Glomerular endothelial cell (primary cell): ENCODE measurements around the gene WDR82. TPM values are rescaled to one million over a fixed set of nuclear protein-coding genes. Genes with fewer than 3 reads are reported as not detected.

ENCODE experiments used
- DNase-seq: peaks from one replicate; pipeline ENCODE4 v3.0.0-alpha.2; 2011; ENCODE audit warnings: low read depth, low spot score; ENCODE audit errors: extremely low read depth
- total RNA-seq: library from RNA; depleted of rRNA; stranded (reverse); fragments of >200 nt; gene quantifications from 2 replicates; pipeline ENCODE4 v1.2.3, GENCODE V29; 2015

Gene WDR82
- total RNA-seq, 1 donor from 2014 or later = 53.0 TPM

DNA sequence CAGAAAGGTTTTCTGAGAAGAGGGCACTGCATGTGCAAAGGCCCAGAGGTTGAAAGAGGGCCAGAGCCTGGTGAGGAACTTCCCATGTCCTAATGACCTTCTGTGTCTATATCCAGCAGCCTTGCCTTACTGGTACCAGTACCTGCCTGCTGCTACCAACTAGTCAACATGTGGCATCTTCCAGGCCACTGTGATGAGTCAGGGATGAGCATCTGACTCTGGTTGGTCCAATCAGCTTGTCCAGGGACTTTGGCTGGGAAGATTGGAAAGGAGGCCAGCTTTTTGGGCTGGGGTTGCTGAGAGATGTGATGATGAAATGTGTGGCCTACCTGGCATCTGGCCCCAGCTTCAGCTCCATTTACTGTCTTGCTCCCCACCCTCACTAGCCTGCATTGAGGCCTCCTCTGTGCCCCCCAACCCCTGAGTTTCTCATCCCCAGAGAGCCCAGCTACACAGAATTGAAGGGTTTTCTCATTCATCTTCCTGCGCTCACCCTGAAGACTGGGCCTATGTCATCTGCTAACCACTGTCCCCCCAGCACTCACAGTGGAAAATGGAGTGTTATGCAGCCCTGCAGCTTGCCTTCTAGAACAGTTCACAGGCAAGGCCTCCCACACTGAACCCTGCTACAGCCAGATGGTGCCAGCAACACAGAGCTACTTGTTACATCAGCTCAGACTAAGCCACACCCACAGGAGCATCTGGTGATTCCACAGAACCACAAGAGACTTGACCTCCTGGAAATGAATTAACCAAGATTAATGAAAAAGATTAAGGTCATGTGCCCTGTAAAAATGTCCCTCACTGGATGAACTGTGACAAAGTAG is 38.2 kb downstream of the WDR82 start:
- no peak for DNase-seq

DNA sequence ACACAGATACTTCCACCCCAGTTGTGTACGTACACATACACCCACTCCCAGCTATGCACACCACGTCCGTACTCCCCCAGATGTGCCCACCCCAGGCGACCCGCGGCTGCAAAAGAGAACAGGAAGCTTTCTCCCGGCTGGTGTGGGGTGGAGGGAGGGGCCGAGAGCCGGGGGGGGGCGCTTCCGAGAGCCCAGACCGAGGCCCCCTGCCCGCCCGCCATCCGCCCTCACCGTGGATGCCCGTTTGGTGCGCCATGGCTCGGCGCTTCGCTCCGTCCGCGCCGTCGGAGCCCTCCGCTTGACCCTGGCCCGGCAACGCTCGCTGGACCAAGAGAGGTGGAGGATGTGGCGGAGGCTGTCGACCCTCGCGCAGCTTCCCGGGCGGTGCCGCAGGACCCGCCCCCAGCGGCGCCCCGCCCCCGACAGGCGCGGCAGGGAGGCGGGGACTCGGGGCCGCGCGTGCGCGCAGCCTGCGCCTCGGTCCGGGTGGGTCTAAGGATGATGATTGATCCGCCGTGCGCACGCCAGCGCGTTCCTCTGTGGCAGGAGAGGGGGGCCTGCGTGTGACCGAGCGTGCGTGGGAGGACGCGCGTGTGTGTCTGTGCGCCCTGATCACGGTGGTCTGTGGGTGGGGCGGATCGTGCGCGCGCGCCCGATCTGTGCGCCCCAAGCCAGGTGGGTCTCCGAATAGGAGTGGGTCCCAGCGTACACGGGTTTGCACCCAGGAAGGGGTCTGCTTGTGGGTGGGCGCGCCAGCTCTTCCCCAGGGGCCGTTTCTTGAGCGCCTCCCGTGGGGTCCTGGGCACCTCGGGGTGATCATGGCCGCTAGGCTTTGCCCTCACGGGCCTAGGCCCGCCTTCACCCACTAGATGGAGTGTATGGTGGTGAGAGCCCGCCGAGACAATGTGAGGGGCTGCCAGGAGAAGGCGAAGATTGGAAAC is 39.4 kb downstream of the WDR82 start, which contains the start of gene TWF2:
Gene TWF2 (minus strand): TSS at position 398 of the 941 bp plus-strand sequence. CDS start 142 bp downstream, at position 256.
- no peak for DNase-seq

DNA sequence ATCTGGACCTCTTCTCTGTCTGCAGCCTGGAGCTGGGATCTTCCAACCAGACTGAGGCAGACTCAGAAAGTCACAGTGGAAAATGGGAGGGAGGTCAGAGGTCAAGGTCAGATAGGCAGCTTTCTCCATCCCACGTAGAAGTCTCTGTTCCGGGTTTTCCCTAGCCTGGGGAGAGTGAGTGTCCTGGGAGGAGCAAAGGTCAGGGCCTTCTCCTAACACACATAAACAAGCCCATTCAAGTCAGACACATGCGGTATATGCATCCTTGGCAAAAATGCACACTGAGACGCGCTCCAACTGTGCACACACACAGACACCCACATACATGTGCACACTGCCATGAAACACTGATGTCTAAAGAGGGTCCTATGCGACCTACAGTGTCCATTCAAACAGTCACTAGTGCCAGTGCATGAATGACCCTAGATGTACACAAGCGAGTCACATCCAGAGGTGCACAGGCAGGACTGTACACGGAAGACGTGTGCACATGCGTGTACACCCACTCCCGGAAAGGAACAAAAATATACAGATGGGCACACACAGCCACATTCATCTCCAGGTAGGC is 40.2 kb downstream of the WDR82 start:
- no peak for DNase-seq

DNA sequence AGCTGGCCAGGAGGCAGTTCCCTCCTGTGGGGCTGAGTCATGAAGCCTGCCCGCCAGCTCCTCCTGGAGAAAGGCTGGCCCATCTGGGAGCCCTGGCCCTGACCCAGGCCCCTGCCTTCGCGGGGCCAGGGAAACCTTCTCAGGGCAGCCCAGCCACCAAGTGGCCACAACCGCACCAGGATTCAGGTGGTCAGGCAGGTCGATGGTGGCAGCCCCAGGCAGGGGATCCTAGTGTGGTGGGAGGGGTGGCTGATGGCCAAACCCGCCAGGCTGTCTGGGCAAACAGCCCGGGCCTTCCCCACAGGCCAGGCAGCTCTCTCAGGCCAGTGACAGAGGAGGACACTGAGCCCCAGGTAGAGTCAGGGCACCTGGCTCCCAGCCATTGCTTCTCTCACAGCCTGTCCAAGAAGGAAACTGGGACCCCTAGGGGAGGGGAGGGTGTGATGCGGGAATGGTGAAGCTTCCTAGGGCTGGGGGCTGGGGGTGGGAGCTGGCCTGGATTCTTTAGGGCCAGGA is 40.7 kb downstream of the WDR82 start:
- no peak for DNase-seq

DNA sequence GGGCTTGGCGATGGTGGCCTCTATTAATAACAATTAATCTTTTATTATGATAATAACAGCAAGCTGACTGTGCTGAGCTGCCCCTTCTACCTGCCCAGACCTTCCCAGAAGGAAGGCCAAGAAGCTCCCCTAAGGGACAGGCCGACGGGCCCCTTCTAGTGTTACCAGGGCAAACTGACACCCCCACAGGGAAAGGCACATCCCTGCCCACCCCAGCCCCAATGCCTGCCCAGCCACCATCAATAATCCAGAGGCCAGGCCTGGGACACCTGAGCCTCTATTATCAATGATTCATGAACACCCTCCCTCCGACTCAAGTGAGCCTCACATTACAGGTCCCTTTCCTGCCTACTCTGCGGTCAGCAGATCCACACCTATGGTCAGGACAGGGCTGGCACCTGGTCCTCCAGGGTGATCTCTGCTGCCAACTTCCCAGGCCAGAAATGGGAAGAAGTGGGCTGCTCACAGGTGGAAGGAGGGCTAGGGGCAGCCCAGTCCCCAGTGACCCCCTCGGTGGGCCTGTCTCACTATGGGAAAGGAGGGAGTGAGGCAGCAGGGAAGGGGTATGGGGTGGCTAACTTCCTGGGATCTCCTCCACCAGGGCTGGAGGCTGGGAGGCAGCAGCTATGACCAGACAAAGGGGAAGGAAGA is 41.3 kb downstream of the WDR82 start:
- no peak for DNase-seq

DNA sequence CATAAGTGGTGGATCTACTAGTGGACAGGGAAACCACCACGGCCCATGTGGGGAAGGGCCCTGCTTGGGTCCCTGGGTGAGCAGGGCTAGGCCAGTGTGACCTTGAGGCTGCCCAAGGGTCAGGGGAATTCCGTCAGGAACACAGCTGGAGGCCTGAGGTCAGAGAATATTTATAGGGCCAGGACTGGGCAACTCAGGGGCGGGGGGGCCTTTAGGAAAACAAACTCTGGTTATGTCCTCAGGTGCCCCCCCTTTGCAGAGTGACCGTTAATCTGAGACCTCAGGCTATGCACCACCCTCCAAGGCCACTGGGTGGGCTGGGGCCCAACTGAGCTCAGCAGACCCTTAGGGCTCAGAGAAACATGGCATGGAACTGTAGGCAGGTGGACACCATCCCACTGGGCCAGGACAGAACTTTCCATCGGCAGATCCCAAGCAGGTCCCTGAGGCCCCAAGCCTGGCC is 42.0 kb downstream of the WDR82 start:
- no peak for DNase-seq

DNA sequence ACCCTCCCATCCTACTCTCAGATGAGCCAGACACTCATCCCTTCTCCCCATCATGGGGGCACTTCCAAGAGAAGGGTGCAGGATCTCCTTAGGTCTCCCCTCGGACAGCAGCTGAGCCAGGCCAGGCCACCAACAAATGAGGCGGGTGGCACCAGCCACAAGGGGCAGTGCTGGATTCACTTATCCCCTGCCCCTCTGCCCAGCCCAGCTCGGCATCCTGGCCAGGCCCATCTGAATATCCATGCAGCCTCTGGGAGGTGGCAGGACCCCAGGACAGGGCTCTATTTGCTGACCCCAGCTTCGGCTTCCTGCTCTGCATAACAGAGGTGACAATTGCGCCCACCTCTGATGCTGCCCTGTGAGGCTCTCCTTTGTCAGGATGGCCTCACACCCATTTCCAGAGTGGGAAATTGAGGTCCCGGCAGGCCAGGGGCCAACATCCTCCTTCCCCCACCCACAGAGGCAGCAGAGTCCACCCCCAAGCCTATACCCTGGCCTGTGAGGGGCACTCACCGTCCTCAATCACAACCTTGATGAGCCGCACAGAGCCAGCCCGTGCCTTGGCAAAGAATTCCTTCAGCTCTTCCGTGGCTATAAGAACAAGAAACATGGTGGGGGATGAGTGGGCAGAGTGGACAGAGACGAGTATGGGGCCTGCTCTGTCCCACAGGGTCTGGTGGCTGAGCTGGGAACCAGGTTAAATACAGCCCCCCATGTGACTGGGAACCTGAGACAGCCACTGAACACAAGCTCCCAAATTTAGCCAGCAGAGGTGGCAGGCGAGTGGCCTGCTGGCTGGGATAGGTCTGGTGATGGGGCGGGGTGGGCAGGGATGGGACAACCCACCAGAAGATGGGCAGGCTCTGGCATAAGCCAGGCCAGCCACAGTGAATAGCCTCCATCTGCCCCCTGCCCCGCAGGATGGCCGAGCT is 43.7 kb downstream of the WDR82 start:
- DNase-seq = no peak

DNA sequence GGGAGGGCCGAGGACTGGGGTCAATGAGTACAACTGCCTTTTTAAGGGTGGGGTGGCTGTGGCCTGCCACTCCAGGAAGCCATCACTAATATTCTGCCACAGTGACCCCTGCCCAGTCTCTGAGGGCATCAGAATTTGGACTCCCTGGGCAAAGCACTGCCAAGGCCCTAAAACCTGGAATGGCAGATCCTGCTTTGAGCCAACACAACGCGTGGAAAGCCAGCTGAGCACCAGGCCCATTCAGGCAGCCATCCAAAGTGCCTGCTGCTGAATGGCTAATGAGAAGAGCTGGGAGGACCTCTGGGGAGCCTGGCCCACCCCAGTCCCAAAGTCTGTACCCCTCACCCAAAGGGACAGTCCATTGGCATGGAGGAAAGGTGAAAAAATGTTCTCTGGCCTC is 44.5 kb downstream of the WDR82 start:
- DNase-seq = no peak

DNA sequence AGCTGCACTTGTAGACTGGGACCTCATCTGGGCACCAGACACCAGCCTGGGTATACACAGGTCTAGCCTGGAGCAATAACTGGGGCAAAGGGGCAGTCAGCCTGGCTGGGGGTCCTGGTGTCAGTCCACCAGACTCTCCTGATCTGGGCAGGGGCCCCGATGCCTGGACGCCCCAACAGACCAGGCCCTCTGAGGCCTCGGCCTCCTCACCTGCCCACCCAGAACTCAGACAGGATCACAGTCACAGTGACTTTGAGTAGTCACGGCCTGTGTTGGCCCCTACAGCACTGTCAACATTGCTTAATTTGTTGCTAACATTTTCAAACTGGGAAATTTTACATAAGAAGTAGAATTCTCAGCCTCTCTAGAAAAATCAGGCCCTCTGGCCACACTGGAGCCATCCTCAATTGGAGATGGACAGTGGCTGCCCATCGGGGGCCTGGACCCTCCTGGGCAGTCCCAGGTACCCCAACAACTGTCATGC is 45.3 kb downstream of the WDR82 start:
- DNase-seq = no peak

DNA sequence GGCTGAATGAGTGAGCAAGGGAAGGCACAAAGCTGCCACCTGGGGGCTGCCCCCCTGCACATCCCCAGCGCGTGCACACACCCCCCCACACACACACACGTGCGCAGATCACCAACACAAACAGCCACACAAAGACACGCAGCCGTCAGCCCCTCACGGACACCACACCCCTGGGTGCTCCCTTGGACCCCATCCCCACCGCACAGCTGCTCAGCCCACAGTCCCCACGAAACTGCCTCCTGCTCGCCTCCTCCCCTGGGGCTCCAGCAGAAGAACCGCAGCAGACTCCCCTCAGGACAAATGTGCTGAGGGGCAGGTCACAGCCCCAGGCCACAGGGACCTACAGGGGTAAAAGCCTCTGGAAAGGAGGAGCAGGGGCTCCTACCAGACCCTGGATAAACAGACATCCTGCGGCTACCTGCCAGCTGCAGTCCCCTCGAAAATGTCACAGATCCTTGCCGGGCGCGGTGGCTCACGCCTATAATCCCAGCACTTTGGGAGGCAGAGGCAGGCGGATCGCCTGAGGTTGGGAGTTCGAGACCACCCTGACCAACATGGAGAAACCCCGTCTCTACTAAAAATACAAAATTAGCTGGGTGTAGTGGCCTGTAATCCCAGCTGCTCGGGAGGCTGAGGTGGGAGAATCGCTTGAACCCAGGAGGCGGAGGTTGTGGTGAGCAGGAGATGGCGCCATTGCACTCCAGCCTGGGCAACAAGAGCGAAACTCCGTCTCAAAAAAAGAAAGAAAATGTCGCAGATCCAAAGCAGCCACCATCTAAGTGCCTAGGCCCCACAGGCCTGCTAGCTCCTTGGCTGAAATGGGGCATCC is 46.0 kb downstream of the WDR82 start:
- DNase-seq = no peak

DNA sequence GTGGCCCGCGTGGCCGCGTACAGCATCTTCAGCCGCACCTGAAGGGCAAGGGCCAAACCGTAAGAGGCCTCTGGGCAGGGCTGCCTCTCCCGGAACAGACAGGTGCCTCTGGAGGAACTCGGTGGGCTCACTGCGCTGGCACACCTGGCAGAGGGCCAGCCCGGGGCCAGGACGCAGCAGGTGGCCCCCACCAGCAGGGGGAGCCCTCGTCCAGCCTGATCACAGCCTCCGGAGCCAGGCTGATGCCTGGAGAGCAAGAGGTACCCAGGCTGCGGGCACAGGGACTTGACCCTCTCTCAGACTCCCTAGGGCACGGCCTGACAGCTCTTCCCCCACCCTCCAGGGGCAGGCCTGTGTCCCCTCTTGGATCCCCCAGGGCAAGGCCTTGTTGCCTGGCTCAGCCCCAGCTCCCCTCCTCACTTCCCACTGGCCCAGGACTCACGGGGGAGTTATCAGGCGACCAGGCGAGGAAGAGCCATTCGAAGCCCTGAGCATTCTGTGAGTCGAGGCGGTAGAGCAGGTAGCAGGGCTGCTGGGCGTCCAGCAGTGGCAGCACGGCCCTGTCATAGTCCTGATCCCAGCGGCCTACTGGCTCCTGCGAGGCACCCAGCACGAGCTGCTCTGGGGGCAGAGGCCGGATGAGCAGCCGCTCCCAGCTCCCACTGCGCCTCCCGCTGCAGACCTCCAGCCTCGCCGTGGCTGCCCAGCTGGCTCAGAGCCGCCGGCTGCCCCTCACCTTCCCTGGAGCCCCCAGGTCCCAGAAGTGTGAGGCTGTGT is 46.8 kb downstream of the WDR82 start:
- no peak for DNase-seq

DNA sequence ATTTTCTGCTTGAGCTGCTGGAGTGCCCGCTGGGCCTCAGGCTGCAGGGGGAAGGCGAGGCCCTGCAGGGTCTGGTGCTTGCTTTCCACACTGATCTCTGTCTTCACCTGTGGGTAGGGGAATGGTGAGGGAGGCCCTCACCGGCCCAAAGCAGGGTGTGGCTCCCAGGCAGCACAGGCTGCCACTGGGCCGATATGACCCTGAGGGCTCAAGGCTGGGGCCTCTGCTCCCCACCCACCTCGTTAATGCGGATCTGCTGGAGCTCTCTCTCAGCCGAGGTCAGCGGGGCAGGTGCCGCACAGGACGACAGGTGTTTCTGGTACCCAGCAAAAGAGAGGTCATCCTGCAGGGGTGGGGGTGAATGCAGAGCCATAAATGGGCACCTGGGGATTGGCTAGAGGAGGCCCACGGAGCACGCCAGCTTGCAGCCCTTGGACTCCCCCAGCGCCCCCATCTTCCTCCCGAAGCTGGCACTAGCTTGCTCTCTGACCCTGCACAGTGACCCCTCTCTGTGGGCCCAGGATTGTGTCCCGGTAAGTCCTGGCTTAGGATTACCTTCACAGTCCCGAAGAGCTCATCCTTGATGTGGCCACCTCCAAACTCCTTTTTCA is 47.5 kb downstream of the WDR82 start:
- no peak for DNase-seq

DNA sequence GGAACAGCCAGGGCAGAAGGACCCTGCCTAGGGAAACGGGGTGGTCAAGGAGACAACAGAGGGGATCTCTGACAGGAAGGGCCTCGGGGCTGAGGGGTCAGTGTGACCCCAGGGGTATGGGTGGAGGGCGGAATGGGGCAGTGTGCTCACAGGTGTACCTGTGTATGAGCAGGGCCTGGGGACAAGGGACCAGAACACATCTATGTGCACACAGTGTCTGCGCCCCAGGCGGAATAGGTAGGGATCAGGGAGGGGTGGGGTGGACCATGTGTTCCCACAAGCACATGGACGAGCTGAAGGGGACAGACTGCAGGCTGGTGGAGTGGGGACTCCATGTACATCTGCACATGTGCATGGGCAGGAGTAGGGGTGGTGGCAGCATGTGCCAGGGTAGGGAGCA is 48.0 kb downstream of the WDR82 start:
- no peak for DNase-seq

DNA sequence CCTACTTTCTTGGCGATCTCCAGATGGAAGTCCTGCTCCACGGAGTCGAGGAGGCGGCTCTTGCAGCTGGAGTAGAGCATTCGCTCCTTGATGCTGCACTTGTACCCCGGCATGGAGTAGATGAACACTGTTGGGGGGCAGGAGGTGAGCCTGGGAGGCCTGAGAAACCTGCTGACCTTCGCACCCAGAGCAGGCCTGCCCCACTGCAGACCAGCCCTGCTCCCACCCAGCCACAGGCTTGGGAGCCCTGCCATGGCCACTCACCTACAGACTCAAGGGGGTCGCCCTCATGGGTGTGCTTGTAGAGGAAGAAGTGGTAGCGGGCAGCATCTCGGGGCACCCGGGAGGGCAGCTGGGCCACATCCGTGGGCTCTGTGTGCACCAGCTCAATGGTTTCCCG is 48.8 kb downstream of the WDR82 start:
- DNase-seq = no peak

DNA sequence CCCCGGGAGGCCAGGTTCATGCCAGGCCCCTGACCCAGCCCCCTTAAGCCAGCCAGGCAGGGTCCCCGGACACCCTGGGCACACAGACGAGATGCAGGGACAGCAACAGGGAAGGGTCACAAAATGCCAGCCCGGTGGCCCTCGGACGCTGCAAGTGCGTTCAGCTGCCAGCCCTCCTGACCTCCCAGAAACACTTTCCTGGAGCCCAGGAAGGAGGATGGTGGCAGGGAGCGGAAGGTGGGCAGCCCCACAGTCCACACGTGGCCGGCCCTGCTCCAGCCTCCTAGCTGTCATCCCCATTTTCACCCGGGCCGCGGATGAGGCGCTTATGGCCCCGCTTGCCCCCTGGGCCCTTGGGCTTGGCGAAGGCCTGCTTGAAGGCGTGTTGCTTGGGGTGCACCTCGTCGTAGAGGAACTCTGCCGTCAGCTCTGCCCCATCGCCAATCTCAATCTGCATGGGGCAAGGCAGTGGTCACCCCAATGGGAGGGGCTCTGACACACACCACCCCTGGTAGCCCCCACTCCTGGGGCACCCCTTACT is 49.6 kb downstream of the WDR82 start:
- DNase-seq = no peak

DNA sequence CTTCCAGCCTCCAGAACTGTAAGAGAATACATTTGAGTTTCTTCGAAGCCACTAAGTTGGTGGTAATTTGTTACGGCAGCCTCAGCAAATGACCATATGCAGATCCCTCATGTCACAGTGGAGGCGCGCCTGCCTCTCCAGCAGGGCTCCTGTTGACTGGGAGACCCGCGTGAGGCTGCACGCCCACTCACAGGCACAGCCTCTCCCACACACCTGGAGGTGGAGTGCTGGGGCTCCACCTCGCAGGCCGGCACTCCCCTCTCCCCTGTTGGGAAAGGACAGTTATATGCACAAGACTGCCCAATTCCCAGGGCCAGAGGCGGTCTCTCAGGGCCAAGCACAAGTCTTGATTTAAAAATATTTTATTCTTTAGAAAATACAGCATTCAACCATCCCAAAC is 50.2 kb downstream of the WDR82 start:
- no peak for DNase-seq

DNA sequence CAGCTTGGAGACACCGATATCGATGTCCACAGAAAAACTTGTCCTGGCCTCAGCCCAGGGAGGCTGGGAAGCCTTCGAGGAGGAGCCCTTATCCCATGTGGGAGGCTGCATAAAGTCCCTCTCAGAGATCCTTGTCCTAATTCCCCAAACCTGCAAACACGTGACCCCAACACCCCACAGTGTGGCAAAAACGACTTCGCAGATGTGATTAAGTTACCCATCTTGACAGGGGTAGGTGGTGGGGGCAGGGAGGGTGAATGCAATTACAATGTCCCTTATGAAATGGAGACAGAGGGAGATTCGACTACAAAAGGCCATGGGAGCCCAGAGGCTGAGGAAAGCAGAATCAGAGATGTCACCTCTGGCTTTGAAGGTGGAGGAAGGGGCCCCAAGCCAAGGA is 50.7 kb downstream of the WDR82 start:
- no peak for DNase-seq
